Psoas muscle (tissue), 8 donors: Measurements from ENCODE around the gene PDE10A. TPM values are rescaled to one million over a fixed set of nuclear protein-coding genes. Genes with fewer than 3 reads are reported as not detected.

Experiments used
- ATAC-seq, 4 donors: fragments of 200-7000 bp; cut with Tn5 transposase; one replicate each; pipeline ENCODE4 v1.9.1; 2020; ENCODE audit warnings: moderate library complexity in 3 of 4, mild to moderate bottlenecking in 2 of 4
- DNase-seq, 2 donors: peaks; one replicate each; pipeline ENCODE4 v3.0.0-alpha.2; 2020
- H3K27ac ChIP-seq: fragments of 200-600 bp; one replicate; pipeline ENCODE4 v1.8.0; 2022
- H3K27me3 ChIP-seq, 3 donors: fragments of 200-600 bp in 1 of 3; one replicate each; pipeline versions ENCODE4 v1.6.1 to v1.8.0; 2013 to 2022; ENCODE audit warnings: low read length in 2 of 3, mild to moderate bottlenecking in 2 of 3, moderate library complexity in 1 of 3; ENCODE audit not compliant: insufficient read depth in 3 of 3
- H3K36me3 ChIP-seq, 2 donors: fragments of 200-600 bp in 1 of 2; one replicate each; pipeline versions ENCODE4 v1.6.1 to v1.8.0; 2013 to 2022; ENCODE audit warnings: low read depth in 1 of 2, mild to moderate bottlenecking in 1 of 2, moderate library complexity in 1 of 2; ENCODE audit not compliant: insufficient read depth in 1 of 2
- H3K4me1 ChIP-seq: fragments of 200-600 bp; one replicate; pipeline ENCODE4 v1.8.0; 2022
- H3K4me3 ChIP-seq: fragments of 200-600 bp; one replicate; pipeline ENCODE4 v1.8.0; 2022; ENCODE audit warnings: mild to moderate bottlenecking
- H3K9me3 ChIP-seq: fragments of 200-600 bp; one replicate; pipeline ENCODE4 v1.8.0; 2022
- CTCF ChIP-seq: fragments of 200-600 bp; IDR thresholded peaks from one replicate; pipeline ENCODE4 v1.8.0; 2022; ENCODE audit warnings: antibody characterized with exemption
- WGBS, 3 donors: extraction: QIAGEN DNeasy Blood & Tissue Kit; methylation state at CpG; one replicate each; pipeline versions ENCODE4 v1.1.6 to v1.1.7; 2013; 5-methylcytosine and 5-hydroxymethylcytosine counted together
- intact Hi-C, 2 donors: fragments of 100-400 bp; cut with DNase I; formaldehyde crosslinking; loops; one replicate each; pipeline versions ENCODE4 v1.11.0 to v1.14.2; 2022
- polyA plus RNA-seq, 3 donors: library from polyadenylated mRNA; stranded (reverse); fragments of 200-250 nt; gene quantifications; one replicate each; pipeline ENCODE4 v1.2.3, GENCODE V29; 2013
- total RNA-seq, 4 donors: library from RNA; stranded (reverse); fragmentation: NEBNext Ultra II Directional in 2 of 4; extraction: Animal tissue kit (Norgen Biotek cat#: 25700) in 2 of 4; gene quantifications; one replicate each; pipeline versions ENCODE4 v1.2.1 to v1.2.4, GENCODE V29; 2021 to 2023
- donor health status: healthy with polysubstance abuse.
- donor health status: DM: no; HTN: no; CAD: no; lungs with moderate emphysema.
- donor health status: Bipolar disorder and iron deficiency.
- donor health status: healthy.
- donor health status: DM: yes; HTN: yes; CAD: no.
- donor health status: DM: no; HTN: no; CAD: no.
- donor health status: DM: no; HTN: no; CAD: no.
- donor health status: DM: yes; HTN: yes; CAD: no.

The PDE10A gene
- total and polyA plus RNA-seq, 7 donors: 0.74 to 3.6 (median 1.1) TPM

GRCh38 chr6:165634101-165634880 is 28.8 kb downstream of the PDE10A start:
- Histone ChIP-seq H3K9me3 (no peaks in the 10 kb centered on the region), H3K4me1 (no peaks in the 10 kb centered on the region), H3K27me3 (no peaks in the 10 kb centered on the region), H3K4me3 (no peak overlapping the region), H3K27ac (no peak overlapping the region), H3K36me3 (no peaks in the 10 kb centered on the region)
- intact Hi-C loops: no loop called here
- WGBS, 3 donors: 84 to 85% (median 84%) methylated on average over 16 of the region's 16 CpGs
- DNase-seq (no peak), ATAC-seq (no peak)
- TF ChIP-seq CTCF: no peak

GRCh38 chr6:165632194-165632593 is 30.8 kb downstream of the PDE10A start:
- 56 to 86% (median 75%) methylated on average over 2 of the region's 2 CpGs for WGBS, 3 donors
- DNase-seq (no peak), ATAC-seq (no peak)
- intact Hi-C loops: no loop called here
- Histone ChIP-seq H3K27ac (no peak overlapping the region), H3K27me3 (no peaks in the 10 kb centered on the region), H3K9me3 (no peaks in the 10 kb centered on the region), H3K4me1 (no peaks in the 10 kb centered on the region), H3K4me3 (no peak overlapping the region), H3K36me3 (no peaks in the 10 kb centered on the region)
- TF ChIP-seq CTCF: no peak

GRCh38 chr6:165630544-165630953 is 32.5 kb downstream of the PDE10A start:
- no peak overlapping the region for H3K4me3 ChIP-seq
- WGBS, 3 donors: 58 to 69% (median 58%) methylated on average over 6 of the region's 6 CpGs
- intact Hi-C loops: no loop called here
- H3K4me1 ChIP-seq: no peaks in the 10 kb centered on the region
- no peak for TF ChIP-seq CTCF
- ATAC-seq: no peak
- no peaks in the 10 kb centered on the region for H3K27me3 ChIP-seq
- H3K36me3 ChIP-seq: no peaks in the 10 kb centered on the region
- H3K9me3 ChIP-seq: no peaks in the 10 kb centered on the region
- no peak for DNase-seq
- H3K27ac ChIP-seq: no peak overlapping the region

GRCh38 chr6:165628955-165629354 is 34.1 kb downstream of the PDE10A start:
- no peak for TF ChIP-seq CTCF
- H3K27ac ChIP-seq: no peak overlapping the region
- no peaks in the 10 kb centered on the region for H3K9me3 ChIP-seq
- H3K36me3 ChIP-seq: no peaks in the 10 kb centered on the region
- no peak overlapping the region for H3K4me3 ChIP-seq
- DNase-seq (no peak), ATAC-seq (no peak)
- 92 to 99% (median 93%) methylated on average over 4 of the region's 4 CpGs for WGBS, 3 donors
- intact Hi-C loops: no loop called here
- H3K4me1 ChIP-seq: no peaks in the 10 kb centered on the region
- no peaks in the 10 kb centered on the region for H3K27me3 ChIP-seq

GRCh38 chr6:165627366-165627765 is 35.7 kb downstream of the PDE10A start:
- Histone ChIP-seq H3K4me1 (no peaks in the 10 kb centered on the region), H3K36me3 (no peaks in the 10 kb centered on the region), H3K27ac (no peak overlapping the region), H3K9me3 (no peaks in the 10 kb centered on the region), H3K27me3 (no peaks in the 10 kb centered on the region), H3K4me3 (no peak overlapping the region)
- TF ChIP-seq CTCF: no peak
- 68 to 81% (median 70%) methylated on average over 4 of the region's 4 CpGs for WGBS, 3 donors
- no peak for ATAC-seq
- no peak for DNase-seq
- intact Hi-C loops: no loop called here
